HG03565 (cell line): Measurements from ENCODE around the gene CAMTA1.

Experiments
- ATAC-seq: cut with Tn5 transposase; IDR thresholded peaks from one replicate; pipeline ENCODE4 v1.9.1; 2021; ENCODE audit warnings: mild to moderate bottlenecking, moderate library complexity; ENCODE audit not compliant: unreplicated experiment

The CAMTA1 gene

DNA sequence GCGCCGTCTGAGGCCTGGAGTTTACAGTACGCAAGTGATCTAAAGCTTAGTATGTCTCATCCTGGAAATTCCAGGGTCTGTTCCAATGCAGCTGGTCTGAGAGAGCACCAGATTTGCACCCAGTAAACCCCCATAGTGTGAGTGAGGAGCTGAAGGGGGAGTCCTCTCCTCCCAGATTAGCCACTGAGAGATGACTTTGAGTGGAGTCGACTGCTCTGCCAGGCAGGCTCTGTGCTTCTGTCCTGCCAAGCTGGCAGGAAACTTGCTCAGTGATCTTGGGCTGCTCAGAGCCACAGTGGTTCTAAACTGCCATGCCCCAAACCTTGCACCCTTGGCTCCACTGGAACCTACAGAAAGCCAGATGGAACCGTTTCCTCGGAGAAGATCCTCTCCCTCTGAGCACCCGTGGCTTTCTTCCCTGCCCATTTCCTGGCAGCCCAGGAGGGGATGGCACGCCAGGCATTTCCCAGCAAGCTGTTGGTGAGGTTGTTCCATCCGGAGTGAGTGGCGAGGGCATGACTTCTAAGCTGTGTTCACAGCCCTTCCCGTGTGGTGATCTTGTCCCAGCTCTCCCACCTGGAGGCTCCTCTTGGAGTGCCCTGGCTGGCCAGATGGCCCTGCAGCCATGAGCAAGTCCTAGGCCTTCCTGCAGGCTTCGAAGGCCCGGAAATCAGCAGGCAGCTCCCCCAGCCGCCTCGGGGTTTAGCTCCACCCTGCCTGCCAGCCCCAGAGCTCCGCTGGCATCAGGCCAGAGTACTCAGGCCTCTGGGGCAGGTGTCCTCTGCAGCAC lies 859.9 kb downstream of the CAMTA1 start:
- no peak for ATAC-seq

DNA sequence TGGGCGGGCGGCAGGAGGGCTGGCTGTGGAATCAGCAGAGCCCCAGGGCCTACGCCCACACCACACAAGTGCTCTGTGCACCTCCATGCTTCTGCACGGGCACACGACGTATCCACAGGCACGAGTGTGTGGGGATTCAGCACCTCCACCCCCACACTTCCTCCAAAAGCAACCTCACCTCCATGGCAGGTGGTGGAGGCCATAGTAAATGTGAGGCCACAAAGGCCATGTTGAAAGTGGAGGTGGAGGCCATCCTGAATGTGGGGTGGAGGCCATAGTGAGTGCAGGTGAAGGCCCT lies 860.4 kb downstream of the CAMTA1 start:
- no peak for ATAC-seq

DNA sequence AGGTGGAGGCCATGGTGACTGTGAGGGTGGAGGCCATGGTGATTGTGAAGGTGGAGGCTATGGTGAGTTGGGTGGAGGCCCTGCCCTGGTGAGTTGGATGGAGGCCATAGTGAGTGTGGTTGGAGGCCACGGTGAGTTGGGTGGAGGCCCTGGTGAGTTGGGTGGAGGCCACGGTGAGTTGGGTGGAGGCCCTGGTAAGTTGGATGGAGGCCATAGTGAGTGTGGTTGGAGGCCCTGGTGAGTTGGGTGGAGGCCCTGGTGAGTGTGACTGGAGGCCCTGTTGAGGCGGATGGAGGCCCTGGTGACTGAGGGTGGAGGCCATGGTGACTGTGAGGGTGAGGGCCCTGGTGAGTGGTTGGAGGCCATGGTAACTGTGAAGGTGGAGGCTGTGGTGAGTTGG lies 860.9 kb downstream of the CAMTA1 start:
- ATAC-seq = no peak

DNA sequence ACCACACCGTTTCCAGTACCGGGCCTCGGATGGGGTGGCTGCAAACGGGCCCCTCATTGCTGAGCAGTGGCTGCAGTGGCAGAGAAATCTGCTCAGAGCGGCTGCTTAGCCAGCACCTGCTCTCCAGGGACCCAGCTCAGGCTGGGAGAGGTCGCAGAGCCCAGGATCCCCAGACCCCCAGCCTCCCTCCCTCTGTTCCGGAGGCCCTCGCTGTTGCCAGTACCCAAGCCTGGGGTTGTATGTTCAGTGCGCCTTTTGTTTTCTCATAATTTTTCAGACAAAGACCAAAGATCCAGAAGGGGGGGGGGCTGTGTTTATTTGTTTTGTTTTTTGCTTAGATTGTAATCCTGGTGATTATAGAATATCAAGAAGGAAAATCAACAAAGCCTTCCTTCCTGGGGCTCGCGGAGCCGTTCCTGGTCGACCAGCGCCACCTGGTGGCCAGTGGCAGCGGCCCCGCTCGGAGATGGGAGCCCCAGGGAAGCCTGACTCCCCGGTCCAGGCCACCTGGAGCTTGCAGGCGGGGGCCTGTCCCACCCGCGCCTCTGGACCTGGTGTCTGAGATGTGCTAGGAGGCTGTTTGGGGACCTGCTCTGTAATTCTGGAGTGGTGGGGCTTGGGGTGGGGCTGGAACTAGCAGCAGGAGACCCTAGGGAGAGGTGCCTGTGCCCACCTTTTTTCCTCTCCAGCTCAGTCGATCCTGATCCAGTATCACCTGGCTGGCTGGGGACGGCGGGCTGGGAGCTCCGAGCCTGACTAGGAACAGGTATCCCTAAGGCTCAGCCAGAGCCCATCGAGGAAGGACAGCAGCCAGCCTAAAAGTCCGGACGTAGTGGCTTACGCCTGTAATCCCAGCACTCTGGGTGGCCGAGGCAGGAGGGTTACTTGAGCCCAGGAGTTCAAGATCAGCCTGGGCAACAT lies 862.0 kb downstream of the CAMTA1 start:
- ATAC-seq = no peak

DNA sequence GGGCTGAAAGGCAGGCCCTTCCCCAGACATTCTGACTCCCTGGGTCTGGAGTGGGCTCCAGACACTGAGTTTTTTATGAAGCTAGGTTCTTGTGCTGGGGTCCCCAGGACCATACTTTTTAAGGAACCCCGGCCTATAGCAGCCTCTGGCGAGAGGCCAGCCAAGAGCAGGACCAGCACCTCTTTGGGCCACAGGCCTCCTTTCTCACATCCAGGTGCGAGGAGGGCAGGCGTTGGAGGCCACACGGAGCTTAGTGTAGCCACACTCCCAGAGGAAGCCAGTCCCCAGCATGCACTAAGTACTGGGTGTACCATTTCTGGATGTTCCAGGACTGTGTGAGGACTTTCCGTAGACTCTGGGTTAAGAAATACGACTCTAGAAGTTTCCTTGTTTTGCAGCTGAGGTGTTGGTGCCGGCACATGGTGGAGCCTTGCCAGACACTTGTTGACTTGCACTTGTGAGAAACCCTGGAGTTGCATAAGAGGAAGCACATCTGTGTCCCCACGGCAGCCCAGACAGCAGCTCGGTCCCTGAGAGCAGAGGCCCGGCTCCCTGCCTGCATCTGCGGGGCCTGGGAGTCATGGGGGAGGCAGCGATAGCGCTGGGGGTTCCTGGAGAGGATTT lies 863.6 kb downstream of the CAMTA1 start:
- ATAC-seq = no peak

DNA sequence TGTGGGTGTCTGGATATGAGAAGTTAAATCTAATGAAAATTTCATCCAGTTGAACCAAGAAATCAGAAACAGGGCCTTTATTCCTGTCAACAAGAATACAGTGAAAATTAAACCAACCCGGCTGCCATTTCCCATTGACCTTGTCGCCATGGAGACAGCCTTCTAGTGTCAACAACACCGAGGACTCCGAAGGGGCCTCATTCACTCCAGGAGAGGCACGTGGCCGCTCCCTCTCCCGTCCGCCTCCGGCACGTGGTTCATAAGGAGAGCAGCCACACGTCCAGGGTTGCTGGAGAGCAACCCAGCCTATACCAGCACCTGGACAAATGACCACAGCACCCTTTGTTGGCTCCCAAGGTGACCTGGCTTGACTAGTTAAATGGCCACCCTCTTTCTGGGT lies 865.5 kb downstream of the CAMTA1 start:
- no peak for ATAC-seq

DNA sequence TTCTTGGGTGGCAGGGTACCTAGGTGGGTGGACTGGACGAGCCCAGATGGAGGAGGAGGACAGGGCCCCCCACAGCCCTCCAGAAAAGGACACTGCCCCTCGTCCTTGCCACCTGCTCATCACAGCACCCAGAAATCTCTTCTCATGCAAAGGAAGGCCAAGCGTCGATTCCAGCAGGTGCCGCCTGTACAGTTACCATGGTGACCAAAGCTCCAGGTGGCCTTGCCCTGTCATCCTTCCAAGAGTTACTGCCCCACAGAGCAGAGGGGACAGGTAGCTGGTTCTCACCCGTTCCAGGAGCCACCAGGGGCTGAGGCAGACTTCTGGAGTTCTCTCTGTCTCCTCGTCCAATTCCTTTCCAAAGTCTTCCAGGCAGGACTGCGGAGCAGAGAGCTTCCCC lies 865.9 kb downstream of the CAMTA1 start:
- no peak for ATAC-seq

DNA sequence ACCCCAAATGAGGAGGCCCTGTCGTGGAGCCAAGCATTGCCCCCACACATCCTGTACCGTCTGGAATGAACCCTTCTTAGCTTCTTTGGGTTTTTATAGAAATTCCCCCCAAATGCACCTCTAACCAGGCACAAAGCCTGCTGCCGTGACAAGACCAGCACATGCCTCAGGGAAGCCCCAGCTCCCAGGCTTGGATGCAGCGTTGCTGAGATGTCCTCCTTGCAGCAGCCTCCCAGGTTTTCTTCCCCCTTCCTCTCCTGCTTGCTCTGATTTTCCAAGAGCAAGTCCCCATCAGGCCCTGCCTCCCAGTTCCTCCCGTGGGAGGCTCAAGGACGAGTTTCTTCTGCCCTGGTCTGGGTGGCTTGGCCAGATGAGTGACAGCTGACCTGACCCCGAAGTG lies 866.8 kb downstream of the CAMTA1 start:
- ATAC-seq = no peak

DNA sequence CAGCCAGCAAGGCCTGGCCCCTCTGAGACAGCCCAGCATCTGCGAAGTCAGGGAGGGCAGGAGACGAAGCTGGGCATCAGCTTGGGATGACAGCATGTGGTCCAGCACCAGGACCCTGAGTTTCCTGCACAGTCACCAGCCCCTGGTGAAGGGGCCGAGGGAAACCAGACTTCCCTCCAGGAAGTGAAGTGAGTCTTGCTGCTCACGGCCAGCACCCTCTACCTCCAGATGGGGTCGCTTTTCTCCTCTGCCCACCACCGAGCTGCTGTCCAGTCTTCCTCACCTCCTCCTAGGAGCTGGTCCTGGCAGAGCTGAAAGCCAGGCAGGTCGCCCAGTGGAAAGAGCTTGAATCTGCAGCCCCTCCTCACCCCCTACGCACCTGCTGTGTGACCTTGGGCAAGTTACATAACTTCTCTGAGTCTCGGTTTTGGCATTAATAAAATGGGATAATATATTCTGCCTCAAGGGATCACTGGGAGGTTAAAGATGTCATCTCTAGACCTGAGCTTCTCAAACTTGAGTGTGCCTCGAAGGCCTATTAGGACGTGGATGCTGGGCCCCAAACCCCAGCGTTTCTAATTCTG lies 867.4 kb downstream of the CAMTA1 start:
- ATAC-seq = no peak

DNA sequence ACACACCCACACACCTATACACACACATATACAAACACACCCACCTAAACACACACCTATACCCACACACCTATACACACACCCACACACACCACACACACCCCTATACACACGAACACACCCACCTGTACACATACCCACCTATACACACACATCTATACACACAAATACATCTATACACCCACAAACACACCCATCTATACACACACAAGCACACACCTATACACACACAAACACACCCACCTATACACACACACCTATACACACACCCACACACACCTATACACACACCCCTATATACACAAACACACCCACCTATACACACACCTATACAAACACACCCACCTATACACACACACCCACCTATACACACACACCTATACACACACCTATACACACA lies 869.5 kb downstream of the CAMTA1 start:
- no peak for ATAC-seq

DNA sequence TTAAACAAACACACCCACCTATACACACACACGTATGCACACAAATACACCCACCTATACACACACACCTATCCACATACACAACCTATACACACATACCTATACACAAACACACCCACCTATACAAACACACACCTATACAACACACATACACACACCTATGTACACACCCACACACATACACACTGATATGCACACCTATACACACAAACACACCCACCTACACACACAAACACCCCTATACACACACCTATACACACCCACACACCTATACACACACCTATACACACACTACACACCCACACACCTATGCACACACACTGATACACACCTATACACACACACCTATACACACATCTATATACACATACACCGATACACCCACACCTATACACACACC lies 870.1 kb downstream of the CAMTA1 start:
- no peak for ATAC-seq

DNA sequence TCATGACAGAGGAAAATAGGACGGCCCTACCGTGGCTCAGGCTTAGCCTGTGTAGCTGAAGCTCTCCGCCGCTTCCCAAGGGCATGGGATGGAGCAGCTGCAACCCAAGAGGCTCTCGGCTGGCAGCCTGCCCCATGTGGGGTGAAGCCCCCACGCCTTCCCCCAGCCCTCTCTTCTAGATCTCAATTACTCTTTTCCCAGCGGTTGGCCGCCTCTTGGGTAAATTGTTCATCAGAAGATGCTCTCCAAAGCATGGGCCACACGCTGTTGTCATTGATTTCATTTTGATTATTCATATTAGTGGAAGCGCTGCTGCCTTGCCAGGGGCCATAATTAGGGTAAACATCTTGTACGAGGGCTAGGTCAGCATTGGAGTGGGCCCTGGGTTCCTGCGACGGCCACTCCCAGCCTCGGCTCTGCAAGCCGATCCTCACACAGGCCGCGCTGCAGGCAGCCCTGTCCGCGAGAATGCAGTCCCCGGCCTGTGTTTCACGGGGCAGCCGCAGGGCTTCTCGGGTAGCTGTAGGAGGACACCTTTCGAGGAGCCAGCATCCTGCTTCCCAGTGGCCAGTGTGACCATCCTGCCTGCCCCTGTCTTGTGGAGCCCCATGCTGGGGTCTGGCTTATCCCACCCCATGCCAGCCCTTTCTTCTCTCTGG lies 871.4 kb downstream of the CAMTA1 start:
- ATAC-seq = no peak

DNA sequence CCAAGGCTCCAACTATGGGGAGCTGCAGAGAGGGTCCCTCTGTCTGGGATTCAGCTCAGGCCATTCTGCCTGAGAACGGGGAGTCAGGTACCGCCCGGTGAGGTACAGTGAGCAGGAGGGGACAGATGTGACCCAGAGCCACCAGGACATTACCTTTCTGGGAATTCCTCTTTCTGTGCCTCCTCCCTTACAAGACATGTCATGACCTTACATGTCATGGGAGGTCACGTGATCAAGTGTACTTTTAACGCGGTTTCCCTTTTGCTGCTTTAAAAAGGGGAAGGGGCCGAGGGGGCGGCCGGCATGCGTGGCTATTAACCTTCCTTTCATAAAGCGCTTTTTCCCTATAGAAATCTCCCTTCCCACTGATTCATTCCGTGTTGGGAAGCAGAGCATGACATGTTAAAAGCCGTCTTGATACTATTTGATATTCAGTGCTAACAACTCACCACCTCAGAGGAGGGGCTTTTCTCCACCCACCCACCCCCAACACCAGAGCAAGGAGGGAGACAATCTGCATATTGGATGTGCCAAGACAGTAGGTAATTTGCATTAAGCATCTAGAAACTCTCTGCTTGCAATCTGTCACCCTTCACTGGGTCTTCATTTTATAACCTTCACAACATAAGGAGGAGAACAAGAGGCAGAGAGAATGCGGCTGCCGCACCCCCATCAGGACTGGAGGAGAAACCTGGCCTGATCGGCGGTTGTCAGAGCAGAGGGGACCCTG lies 872.2 kb downstream of the CAMTA1 start:
- no peak for ATAC-seq

DNA sequence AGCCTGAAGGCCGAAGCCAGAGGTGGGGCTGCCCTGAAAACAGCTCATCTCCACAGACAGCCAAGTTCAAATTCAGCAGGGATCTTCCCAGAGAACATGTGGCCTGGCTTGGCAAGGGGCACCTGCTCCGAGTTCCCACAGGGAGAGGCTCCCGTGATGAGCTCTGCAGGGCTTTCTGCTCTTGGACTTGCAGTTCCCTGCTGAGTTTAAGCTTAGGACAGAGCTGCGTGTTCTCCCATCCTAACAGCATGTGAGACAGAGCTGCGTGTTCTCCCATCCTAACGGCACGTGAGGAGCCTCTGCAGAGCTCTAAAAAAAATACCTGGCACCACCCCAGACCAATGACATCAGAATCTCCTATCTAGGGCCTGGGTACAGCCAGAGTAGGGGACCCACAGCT lies 872.8 kb downstream of the CAMTA1 start:
- no peak for ATAC-seq

DNA sequence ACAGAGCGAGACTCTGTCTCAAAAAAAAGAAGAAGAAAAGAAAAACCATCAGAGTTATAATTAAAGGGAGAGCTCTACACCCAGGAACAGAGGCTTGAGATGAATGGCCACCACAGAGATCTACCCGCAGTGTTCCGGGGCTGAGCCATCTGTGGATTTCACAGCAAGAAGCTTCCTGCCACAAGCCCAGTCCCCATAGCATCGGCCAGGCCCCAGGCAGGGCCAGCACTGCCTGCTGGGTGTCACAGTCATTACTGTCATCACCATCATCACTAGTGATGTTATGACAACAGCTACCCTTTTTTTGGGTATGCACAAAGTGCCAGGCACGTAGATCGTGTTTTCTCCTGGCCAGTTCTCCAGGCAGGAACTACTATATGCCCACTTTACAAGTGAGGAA lies 874.3 kb downstream of the CAMTA1 start:
- no peak for ATAC-seq

DNA sequence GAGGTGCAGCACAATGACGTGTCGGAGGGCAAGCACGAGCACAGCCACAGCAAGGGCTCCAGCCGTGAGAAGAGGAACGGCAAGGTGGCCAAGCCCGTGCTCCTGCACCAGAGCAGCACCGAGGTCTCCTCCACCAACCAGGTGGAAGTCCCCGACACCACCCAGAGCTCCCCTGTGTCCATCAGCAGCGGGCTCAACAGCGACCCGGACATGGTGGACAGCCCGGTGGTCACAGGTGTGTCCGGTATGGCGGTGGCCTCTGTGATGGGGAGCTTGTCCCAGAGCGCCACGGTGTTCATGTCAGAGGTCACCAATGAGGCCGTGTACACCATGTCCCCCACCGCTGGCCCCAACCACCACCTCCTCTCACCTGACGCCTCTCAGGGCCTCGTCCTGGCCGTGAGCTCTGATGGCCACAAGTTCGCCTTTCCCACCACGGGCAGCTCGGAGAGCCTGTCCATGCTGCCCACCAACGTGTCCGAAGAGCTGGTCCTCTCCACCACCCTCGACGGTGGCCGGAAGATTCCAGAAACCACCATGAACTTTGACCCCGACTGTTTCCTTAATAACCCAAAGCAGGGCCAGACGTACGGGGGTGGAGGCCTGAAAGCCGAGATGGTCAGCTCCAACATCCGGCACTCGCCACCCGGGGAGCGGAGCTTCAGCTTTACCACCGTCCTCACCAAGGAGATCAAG lies 878.3 kb downstream of the CAMTA1 start:
- ATAC-seq = no peak

DNA sequence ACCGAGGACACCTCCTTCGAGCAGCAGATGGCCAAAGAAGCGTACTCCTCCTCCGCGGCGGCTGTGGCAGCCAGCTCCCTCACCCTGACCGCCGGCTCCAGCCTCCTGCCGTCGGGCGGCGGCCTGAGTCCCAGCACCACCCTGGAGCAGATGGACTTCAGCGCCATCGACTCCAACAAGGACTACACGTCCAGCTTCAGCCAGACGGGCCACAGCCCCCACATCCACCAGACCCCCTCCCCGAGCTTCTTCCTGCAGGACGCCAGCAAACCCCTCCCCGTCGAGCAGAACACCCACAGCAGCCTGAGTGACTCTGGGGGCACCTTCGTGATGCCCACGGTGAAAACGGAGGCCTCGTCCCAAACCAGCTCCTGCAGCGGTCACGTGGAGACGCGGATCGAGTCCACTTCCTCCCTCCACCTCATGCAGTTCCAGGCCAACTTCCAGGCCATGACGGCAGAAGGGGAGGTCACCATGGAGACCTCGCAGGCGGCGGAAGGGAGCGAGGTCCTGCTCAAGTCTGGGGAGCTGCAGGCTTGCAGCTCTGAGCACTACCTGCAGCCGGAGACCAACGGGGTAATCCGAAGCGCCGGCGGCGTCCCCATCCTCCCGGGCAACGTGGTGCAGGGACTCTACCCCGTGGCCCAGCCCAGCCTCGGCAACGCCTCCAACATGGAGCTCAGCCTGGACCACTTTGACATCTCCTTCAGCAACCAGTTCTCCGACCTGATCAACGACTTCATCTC lies 879.1 kb downstream of the CAMTA1 start:
- ATAC-seq = no peak

DNA sequence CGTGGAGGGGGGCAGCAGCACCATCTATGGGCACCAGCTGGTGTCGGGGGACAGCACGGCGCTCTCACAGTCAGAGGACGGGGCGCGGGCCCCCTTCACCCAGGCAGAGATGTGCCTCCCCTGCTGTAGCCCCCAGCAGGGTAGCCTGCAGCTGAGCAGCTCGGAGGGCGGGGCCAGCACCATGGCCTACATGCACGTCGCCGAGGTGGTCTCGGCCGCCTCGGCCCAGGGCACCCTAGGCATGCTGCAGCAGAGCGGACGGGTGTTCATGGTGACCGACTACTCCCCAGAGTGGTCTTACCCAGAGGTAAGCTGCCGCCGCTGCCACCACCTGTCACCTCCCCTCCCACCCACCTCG lies 879.6 kb downstream of the CAMTA1 start:
- ATAC-seq = no peak

DNA sequence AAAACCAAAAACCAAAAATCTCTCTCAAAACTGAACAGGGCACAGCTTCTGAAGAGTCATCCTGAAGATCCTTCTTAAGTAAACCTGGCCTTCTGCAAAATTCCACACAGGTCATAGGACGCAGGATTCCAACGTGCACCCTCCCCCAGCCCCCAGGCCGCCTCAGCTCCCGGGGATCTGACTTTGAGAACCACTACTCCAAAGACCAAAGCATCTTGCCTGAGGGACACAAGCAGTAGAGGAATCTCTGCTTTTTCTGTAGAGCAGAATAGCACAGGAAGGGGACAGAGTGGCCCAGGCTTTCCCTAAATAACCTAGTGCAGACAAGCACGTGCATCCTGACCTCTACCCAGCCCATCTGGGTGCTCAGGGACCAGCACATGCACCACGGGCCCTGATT lies 881.0 kb downstream of the CAMTA1 start:
- ATAC-seq = no peak
